ENCODE results near the gene HNRNPL. TPM values are rescaled to one million over a fixed set of nuclear protein-coding genes. Genes with fewer than 3 reads are reported as not detected.

The HNRNPL gene
- total RNA-seq, 4 donors from 2014 or later: 173 to 180 (median 174) TPM

Small RNA genes lying within 50 kb of the gene (small RNA-seq; reads per million reads assigned to genes)
- gene RNU6-140P: 0 reads per million in 4 donors

Other genes with a start within 250 kb of the HNRNPL start
- 10 to 100 TPM in 1 of 4 donors, 1 to 10 TPM in 2, under 1 TPM in 1; 0.62 to 16.1 (median 3.1) TPM for gene MAP4K1, start 232.0 kb downstream of the HNRNPL start, total RNA-seq
- 100 to 1,000 TPM; 392 to 489 (median 414) TPM for gene EIF3K, start 230.8 kb downstream of the HNRNPL start, total RNA-seq
- gene ACTN4, start 202.3 kb downstream of the HNRNPL start, total RNA-seq: 100 to 1,000 TPM; 337 to 938 (median 507) TPM
- gene CAPN12, start 105.5 kb downstream of the HNRNPL start, total RNA-seq: 1 to 10 TPM in 2 of 4 donors, under 1 TPM in 1, not detected in 1; 0.93 to 2.2 (median 1.1) TPM
- gene LGALS7, start 76.5 kb downstream of the HNRNPL start, total RNA-seq: 10 to 100 TPM in 1 of 4 donors, not detected in 3; 25.8 TPM
- 10 to 100 TPM in 1 of 4 donors, 1 to 10 TPM in 2, not detected in 1; 2.1 to 58.4 (median 9.8) TPM for gene LGALS7B, start 60.8 kb downstream of the HNRNPL start, total RNA-seq
- 1 to 10 TPM in 2 of 4 donors, under 1 TPM in 1, not detected in 1; 0.27 to 1.6 (median 1.1) TPM for gene LGALS4, start 37.0 kb downstream of the HNRNPL start, total RNA-seq
- gene ECH1, start 18.2 kb downstream of the HNRNPL start, total RNA-seq: 100 to 1,000 TPM in 2 of 4 donors, 10 to 100 TPM in 2; 88.3 to 162 (median 110) TPM
- 1 to 10 TPM; 1.2 to 8.2 (median 4.1) TPM for gene RINL, start 28.3 kb upstream of the HNRNPL start, total RNA-seq
- 100 to 1,000 TPM in 1 of 4 donors, 10 to 100 TPM in 3; 73.9 to 106 (median 80.5) TPM for gene SIRT2, start 49.6 kb upstream of the HNRNPL start, total RNA-seq
- gene NFKBIB, start 50.0 kb upstream of the HNRNPL start, total RNA-seq: 10 to 100 TPM; 18.5 to 37.6 (median 26.8) TPM
- 1 to 10 TPM in 1 of 4 donors, under 1 TPM in 1, not detected in 2; 0.94 to 1.4 TPM for gene CCER2, start 62.2 kb upstream of the HNRNPL start, total RNA-seq
- gene SARS2, start 80.8 kb upstream of the HNRNPL start, total RNA-seq: 10 to 100 TPM in 3 of 4 donors, 1 to 10 TPM in 1; 9.9 to 13.7 (median 11.9) TPM
- gene MRPS12, start 81.0 kb upstream of the HNRNPL start, total RNA-seq: 10 to 100 TPM; 19.8 to 25.3 (median 23.0) TPM
- 10 to 100 TPM; 21.5 to 31.3 (median 27.8) TPM for gene FBXO17, start 125.8 kb upstream of the HNRNPL start, total RNA-seq
- 1 to 10 TPM; 3.0 to 9.7 (median 3.8) TPM for gene FBXO27, start 182.6 kb upstream of the HNRNPL start, total RNA-seq
- gene ACP7, start 234.4 kb upstream of the HNRNPL start, total RNA-seq: under 1 TPM in 1 of 4 donors, not detected in 3; 0.08 TPM